CD4-positive, alpha-beta memory T cell (primary cell): ENCODE results near the gene MAST3. TPM values are rescaled to one million over a fixed set of nuclear protein-coding genes. Genes with fewer than 3 reads are reported as not detected.
"Not testable (repeated sequence)": the region's sequence is repeated elsewhere in the genome, so short reads cannot be mapped to it uniquely, and the experiment has no call there.

Experiments used
- CTCF ChIA-PET: fragments of 350-600 bp; sonication (Branson Sonifier 250); formaldehyde crosslinking; loops from one replicate; lab custom pipeline; 2021; ENCODE audit warnings: inconsistent platforms; ENCODE audit not compliant: partially characterized antibody; lab: Charles Lee
- POLR2A ChIA-PET: fragments of 350-600 bp; sonication (Branson Sonifier 250); formaldehyde crosslinking; loops from one replicate; lab custom pipeline; 2021; ENCODE audit not compliant: partially characterized antibody; lab: Charles Lee
- DNase-seq, 5 donors: peaks; one replicate each; pipeline versions ENCODE4 v3.0.0 to v3.0.0-alpha.2; 2020 to 2022; ENCODE audit warnings: mixed read lengths in 1 of 5
- H3K27ac ChIP-seq: one replicate; pipeline ENCODE4 v1.7.0; 2013; ENCODE audit warnings: low read depth, low read length
- H3K27me3 ChIP-seq: 2 replicates; pipeline ENCODE4 v1.7.0; 2013; ENCODE audit warnings: mild to moderate bottlenecking, low read length, moderate library complexity; ENCODE audit not compliant: insufficient read depth
- H3K36me3 ChIP-seq: 2 replicates; pipeline ENCODE4 v1.7.0; 2013; ENCODE audit warnings: mild to moderate bottlenecking, low read length, moderate library complexity; ENCODE audit not compliant: insufficient read depth
- H3K4me1 ChIP-seq: 2 replicates; pipeline ENCODE4 v1.7.0; 2013; ENCODE audit warnings: mild to moderate bottlenecking, low read length, moderate library complexity; ENCODE audit not compliant: insufficient read depth
- H3K4me3 ChIP-seq, 2 donors: one replicate each; pipeline ENCODE4 v1.7.0; 2013; ENCODE audit warnings: low read length in 2 of 2, mild to moderate bottlenecking in 1 of 2
- H3K9me3 ChIP-seq, 2 donors: one replicate each; pipeline ENCODE4 v1.7.0; 2013; ENCODE audit warnings: low read length in 2 of 2, control low read depth in 1 of 2; ENCODE audit not compliant: control insufficient read depth in 1 of 2
- H3K27ac Mint-ChIP-seq, 7 donors: one replicate each; pipeline ENCODE4 v1.8.0; 2020 to 2021; ENCODE audit warnings: mixed read lengths in 7 of 7, mild to moderate bottlenecking in 6 of 7, inconsistent platforms in 3 of 7, moderate library complexity in 3 of 7
- H3K27me3 Mint-ChIP-seq, 2 donors: one replicate each; pipeline ENCODE4 v1.8.0; 2020 to 2021; ENCODE audit warnings: mixed read lengths in 2 of 2
- H3K36me3 Mint-ChIP-seq, 2 donors: one replicate each; pipeline ENCODE4 v1.8.0; 2020 to 2021; ENCODE audit warnings: mixed read lengths in 2 of 2, inconsistent platforms in 1 of 2, mild to moderate bottlenecking in 1 of 2
- H3K4me1 Mint-ChIP-seq, 4 donors: one replicate each; pipeline ENCODE4 v1.8.0; 2020 to 2021; ENCODE audit warnings: mixed read lengths in 4 of 4, mild to moderate bottlenecking in 1 of 4
- H3K4me3 Mint-ChIP-seq, 8 donors: one replicate each; pipeline ENCODE4 v1.8.0; 2020 to 2021; ENCODE audit warnings: mixed read lengths in 8 of 8, mild to moderate bottlenecking in 7 of 8, moderate library complexity in 6 of 8, inconsistent platforms in 3 of 8
- H3K9me3 Mint-ChIP-seq, 8 donors: one replicate each; pipeline ENCODE4 v1.8.0; 2020 to 2021; ENCODE audit warnings: mixed read lengths in 8 of 8, mild to moderate bottlenecking in 5 of 8, inconsistent platforms in 3 of 8, moderate library complexity in 1 of 8
- intact Hi-C: fragments of 100-400 bp; cut with micrococcal nuclease; formaldehyde crosslinking; loops from one replicate; pipeline ENCODE4 v1.15.1; 2023
- polyA plus RNA-seq, 2 donors: library from polyadenylated mRNA; unstranded; fragments of 300-500 nt; fragmentation: Illumina TruSeq; gene quantifications; one replicate each; pipeline ENCODE4 v1.2.3, GENCODE V29; 2021
- total RNA-seq, 2 experiments: library from RNA; stranded (reverse); gene quantifications; one replicate each; pipeline ENCODE4 v1.2.3, GENCODE V29; 2021

Gene MAST3
- total and polyA plus RNA-seq, 4 experiments from 2014 or later: 4.3 to 53.9 (median 34.2) TPM

GRCh38 chr19:18105259-18105658, 7.7 kb downstream of the MAST3 start:
- peak overlapping the region in 2 of 8 donors; percentile 78 to 80 for H3K4me3 Mint-ChIP-seq

GRCh38 chr19:18107235-18107634, 9.7 kb downstream of the MAST3 start:
- Mint-ChIP-seq H3K27ac (peak overlapping the region in 3 of 7 donors; percentile 36 to 75 (median 72)), H3K9me3 (no peaks in the 10 kb centered on the region), H3K36me3 (peaks cover 0 to 4% of the 10 kb centered on the region in 2 donors), H3K4me3 (peak overlapping the region in 2 of 8 donors; percentile 5 to 61), H3K27me3 (no peaks in the 10 kb centered on the region), H3K4me1 (peaks cover 11 to 25% (median 17%) of the 10 kb centered on the region in 4 donors)
- Histone ChIP-seq H3K4me1 (peaks cover 27% of the 10 kb centered on the region), H3K27ac (no peak overlapping the region), H3K27me3 (no peaks in the 10 kb centered on the region), H3K9me3 (no peaks in the 10 kb centered on the region), H3K36me3 (no peaks in the 10 kb centered on the region), H3K4me3 (no peak overlapping the region)
- ChIA-PET POLR2A (interaction anchor here (1.2 to 13.3 kb wide), 3 partner anchors 11 to 45 kb away, joined by 3 to 159 read pairs (median 3); partner anchors contain the start of gene IL12RB1), CTCF (interaction anchor here (1.7 to 7.4 kb wide), 2 partner anchors 56 to 145 kb away, joined by 7 to 125 read pairs; no protein-coding TSS in a partner anchor)
- no peak for DNase-seq
- intact Hi-C loops: no loop called here

More at GRCh38 chr19:18105259-18105658, 7.7 kb downstream of the MAST3 start:
- intact Hi-C loops: loop anchor here (2.0 kb wide), 1 partner anchor 18 kb away; the partner anchor contains the start of gene IL12RB1
- POLR2A ChIA-PET: interaction anchor here (2.9 to 13.3 kb wide), 2 partner anchors 14 to 15 kb away, joined by 15 to 159 read pairs; partner anchors contain the start of gene IL12RB1
- H3K36me3 ChIP-seq, H3K27me3 Mint-ChIP-seq, H3K27ac Mint-ChIP-seq, DNase-seq, H3K27ac ChIP-seq, CTCF ChIA-PET, H3K4me3 ChIP-seq, H3K27me3 ChIP-seq, H3K9me3 Mint-ChIP-seq, H3K9me3 ChIP-seq, H3K36me3 Mint-ChIP-seq: not testable (repeated sequence)
- H3K4me1 ChIP-seq: peaks cover 19% of the 10 kb centered on the region
- H3K4me1 Mint-ChIP-seq: peaks cover 11 to 25% (median 17%) of the 10 kb centered on the region in 4 donors

GRCh38 chr19:18108897-18109296, 11.3 kb downstream of the MAST3 start:
- Histone ChIP-seq H3K27me3 (no peaks in the 10 kb centered on the region), H3K4me3 (no peak overlapping the region), H3K9me3 (no peaks in the 10 kb centered on the region), H3K27ac (no peak overlapping the region), H3K4me1 (peaks cover 30% of the 10 kb centered on the region), H3K36me3 (no peaks in the 10 kb centered on the region)
- peaks cover 0 to 9% of the 10 kb centered on the region in 2 donors for H3K36me3 Mint-ChIP-seq
- DNase-seq: no peak
- peak overlapping the region; percentile 74 to 89 (median 83) for H3K4me3 Mint-ChIP-seq
- ChIA-PET POLR2A (interaction anchor here (0.6 to 13.3 kb wide), 9 partner anchors 8 to 173 kb away, joined by 3 to 159 read pairs (median 6); partner anchors contain the start of genes IL12RB1, JUND and MAST3), CTCF (interaction anchor here (1.0 to 7.4 kb wide), 9 partner anchors 11 to 219 kb away, joined by 3 to 125 read pairs (median 7); partner anchors contain the start of genes IL12RB1 and MAST3)
- intact Hi-C loops: no loop called here
- H3K4me1 Mint-ChIP-seq: peaks cover 13 to 30% (median 20%) of the 10 kb centered on the region in 4 donors
- H3K27me3 Mint-ChIP-seq: no peaks in the 10 kb centered on the region
- peak overlapping the region; percentile 75 to 94 (median 90) for H3K27ac Mint-ChIP-seq
- H3K9me3 Mint-ChIP-seq: no peaks in the 10 kb centered on the region

GRCh38 chr19:18109341-18109732, 11.8 kb downstream of the MAST3 start:
- Mint-ChIP-seq H3K27me3 (no peaks in the 10 kb centered on the region), H3K4me3 (peak overlapping the region; percentile 74 to 89 (median 83)), H3K27ac (peak overlapping the region; percentile 22 to 94 (median 90)), H3K4me1 (peaks cover 12 to 29% (median 19%) of the 10 kb centered on the region in 4 donors), H3K36me3 (peaks cover 0 to 9% of the 10 kb centered on the region in 2 donors), H3K9me3 (no peaks in the 10 kb centered on the region)
- Histone ChIP-seq H3K4me3 (peak overlapping the region in 1 of 2 donors; percentile 67), H3K27me3 (no peaks in the 10 kb centered on the region), H3K4me1 (peaks cover 26% of the 10 kb centered on the region), H3K36me3 (no peaks in the 10 kb centered on the region), H3K27ac (peak overlapping the region; percentile 61), H3K9me3 (no peaks in the 10 kb centered on the region)
- ChIA-PET POLR2A (interaction anchor here (0.6 to 13.3 kb wide), 14 partner anchors 8 to 172 kb away, joined by 3 to 159 read pairs (median 5); partner anchors contain the start of genes ARRDC2, IL12RB1, JUND and MAST3), CTCF (interaction anchor here (1.0 to 7.4 kb wide), 9 partner anchors 11 to 219 kb away, joined by 3 to 125 read pairs (median 30); partner anchors contain the start of genes IL12RB1, MAST3 and PIK3R2)
- intact Hi-C loops: no loop called here
- no peak for DNase-seq

- DNase-seq: peak in 2 of 5 donors; percentile 32 to 33
Measured at GRCh38 chr19:18109733-18110608, 12.4 kb downstream of the MAST3 start.

DNA sequence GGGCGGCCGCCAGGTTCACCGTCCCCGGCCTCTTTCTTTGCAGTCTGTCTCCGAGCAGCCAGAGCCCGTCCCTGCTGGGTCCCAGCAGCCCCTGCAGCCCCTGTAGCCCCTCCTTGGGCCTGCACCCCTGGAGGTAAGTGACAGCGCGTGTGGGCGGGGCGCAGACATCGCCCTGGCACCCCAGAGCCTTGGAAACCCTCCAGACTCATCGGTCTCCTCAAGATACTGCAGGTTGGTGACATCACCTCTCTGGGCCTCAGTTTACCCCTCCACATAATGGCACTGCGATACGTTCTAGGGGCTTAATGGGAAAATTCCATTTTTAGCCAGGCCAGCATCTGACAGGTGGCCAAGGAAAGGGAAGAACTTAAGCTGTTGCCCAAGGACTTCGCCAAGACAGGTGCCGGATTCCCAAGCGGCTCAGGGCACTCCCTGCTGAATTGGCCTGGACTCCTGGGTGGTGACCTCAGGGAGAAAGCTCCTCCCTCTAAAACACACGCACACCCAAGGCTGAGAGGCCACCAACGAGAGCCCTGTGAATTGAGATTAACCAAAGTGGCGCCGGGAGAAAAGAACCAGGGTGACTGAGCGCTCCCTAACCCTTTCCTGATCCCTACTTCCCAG, 13.1 kb downstream of the MAST3 start:
- no peaks in the 10 kb centered on the region for H3K36me3 ChIP-seq
- no peak for DNase-seq
- Mint-ChIP-seq H3K36me3 (peaks cover 4 to 9% of the 10 kb centered on the region in 2 donors), H3K9me3 (no peaks in the 10 kb centered on the region), H3K4me1 (peaks cover 9 to 24% (median 17%) of the 10 kb centered on the region in 4 donors), H3K27ac (peak overlapping the region in 2 of 7 donors; percentile 56 to 80), H3K4me3 (peak overlapping the region; percentile 22 to 73 (median 57)), H3K27me3 (no peaks in the 10 kb centered on the region)
- intact Hi-C loops: loop anchor here (10.0 kb wide), 1 partner anchor 46 kb away; no protein-coding TSS in a partner anchor
- H3K4me1 ChIP-seq: peaks cover 19% of the 10 kb centered on the region
- no peaks in the 10 kb centered on the region for H3K9me3 ChIP-seq
- peak overlapping the region; percentile 61 for H3K27ac ChIP-seq
- H3K4me3 ChIP-seq: peak overlapping the region in 1 of 2 donors; percentile 67
- ChIA-PET CTCF (interaction anchor here (0.7 to 7.4 kb wide), 14 partner anchors 8 to 143 kb away, joined by 3 to 125 read pairs (median 13); partner anchors contain the start of genes IL12RB1, MAST3 and PIK3R2), POLR2A (interaction anchor here (1.0 to 13.3 kb wide), 11 partner anchors 8 to 110 kb away, joined by 3 to 159 read pairs (median 7); partner anchors contain the start of genes IL12RB1, MAST3, PIK3R2 and RAB3A)
- H3K27me3 ChIP-seq: no peaks in the 10 kb centered on the region

More at GRCh38 chr19:18109733-18110608, 12.4 kb downstream of the MAST3 start:
- no peaks in the 10 kb centered on the region for H3K27me3 ChIP-seq
- no peaks in the 10 kb centered on the region for H3K36me3 ChIP-seq
- peak overlapping the region; percentile 36 to 67 for H3K4me3 ChIP-seq
- intact Hi-C loops: loop anchor here (10.0 kb wide), 1 partner anchor 45 kb away; no protein-coding TSS in a partner anchor
- ChIA-PET POLR2A (interaction anchor here (0.6 to 13.3 kb wide), 13 partner anchors 9 to 170 kb away, joined by 3 to 159 read pairs (median 6); partner anchors contain the start of genes ARRDC2, IL12RB1, MAST3 and PIK3R2), CTCF (interaction anchor here (1.2 to 7.4 kb wide), 8 partner anchors 10 to 143 kb away, joined by 3 to 125 read pairs (median 32); partner anchors contain the start of genes IL12RB1, MAST3 and PIK3R2)
- peaks cover 9 to 24% (median 16%) of the 10 kb centered on the region in 4 donors for H3K4me1 Mint-ChIP-seq
- peaks cover 4 to 9% of the 10 kb centered on the region in 2 donors for H3K36me3 Mint-ChIP-seq
- H3K27ac Mint-ChIP-seq: peak overlapping the region in 5 of 7 donors; percentile 63 to 94 (median 90)
- no peaks in the 10 kb centered on the region for H3K9me3 ChIP-seq
- no peaks in the 10 kb centered on the region for H3K9me3 Mint-ChIP-seq
- peaks cover 20% of the 10 kb centered on the region for H3K4me1 ChIP-seq
- no peaks in the 10 kb centered on the region for H3K27me3 Mint-ChIP-seq
- peak overlapping the region; percentile 74 to 89 (median 83) for H3K4me3 Mint-ChIP-seq
- peak overlapping the region; percentile 61 for H3K27ac ChIP-seq
